Mucosa of rectum (tissue), 2 donors: ENCODE measurements around the gene SMG9.

Experiments used
- H3K27ac ChIP-seq, 2 donors: one replicate each; pipeline ENCODE4 v1.7.0; 2013; ENCODE audit warnings: inconsistent platforms in 2 of 2, low read depth in 2 of 2, low read length in 2 of 2
- H3K27me3 ChIP-seq, 2 donors: one replicate each; pipeline ENCODE4 v1.7.0; 2013; ENCODE audit warnings: low read length in 2 of 2; ENCODE audit not compliant: control insufficient read depth in 2 of 2, insufficient read depth in 2 of 2
- H3K36me3 ChIP-seq, 2 donors: one replicate each; pipeline ENCODE4 v1.7.0; 2013; ENCODE audit warnings: low read length in 2 of 2; ENCODE audit not compliant: control insufficient read depth in 2 of 2, insufficient read depth in 2 of 2
- H3K4me1 ChIP-seq, 2 donors: one replicate each; pipeline ENCODE4 v1.7.0; 2013; ENCODE audit warnings: low read length in 2 of 2, mild to moderate bottlenecking in 1 of 2; ENCODE audit not compliant: control insufficient read depth in 2 of 2, insufficient read depth in 2 of 2
- H3K4me3 ChIP-seq, 2 donors: one replicate each; pipeline ENCODE4 v1.7.0; 2013; ENCODE audit warnings: low read length in 2 of 2
- H3K9ac ChIP-seq, 2 donors: one replicate each; pipeline ENCODE4 v1.7.0; 2013; ENCODE audit warnings: low read length in 2 of 2, low read depth in 1 of 2, mild to moderate bottlenecking in 1 of 2
- H3K9me3 ChIP-seq, 2 donors: one replicate each; pipeline ENCODE4 v1.7.0; 2013; ENCODE audit warnings: low read length in 2 of 2; ENCODE audit not compliant: control insufficient read depth in 2 of 2
- donor health status: healthy.
- donor health status: Normal muscosa, but diverticular disease.

SMG9 gene

DNA sequence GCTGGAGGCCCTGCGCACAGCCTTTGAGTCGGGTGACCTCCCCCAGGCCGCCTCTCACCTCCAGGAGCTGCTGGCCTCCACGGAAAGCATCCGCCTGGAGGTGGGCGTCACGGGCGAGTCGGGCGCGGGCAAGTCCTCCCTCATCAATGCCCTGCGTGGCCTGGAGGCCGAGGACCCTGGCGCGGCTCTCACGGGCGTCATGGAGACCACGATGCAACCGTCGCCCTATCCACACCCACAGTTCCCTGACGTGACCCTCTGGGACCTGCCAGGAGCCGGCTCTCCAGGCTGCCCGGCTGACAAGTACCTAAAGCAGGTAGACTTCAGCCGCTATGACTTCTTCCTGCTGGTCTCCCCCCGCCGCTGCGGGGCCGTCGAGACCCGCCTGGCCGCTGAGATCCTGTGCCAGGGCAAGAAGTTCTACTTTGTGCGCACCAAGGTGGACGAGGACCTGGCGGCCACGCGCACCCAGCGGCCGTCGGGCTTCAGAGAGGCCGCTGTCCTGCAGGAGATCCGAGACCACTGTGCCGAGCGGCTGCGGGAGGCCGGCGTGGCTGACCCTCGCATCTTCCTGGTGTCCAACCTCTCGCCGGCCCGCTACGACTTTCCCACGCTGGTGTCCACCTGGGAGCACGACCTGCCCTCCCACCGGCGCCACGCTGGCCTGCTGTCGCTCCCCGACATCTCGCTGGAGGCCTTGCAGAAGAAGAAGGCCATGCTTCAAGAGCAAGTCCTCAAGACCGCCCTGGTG is 36.0 kb downstream of the SMG9 start:
- H3K4me3 ChIP-seq, result no peak overlapping the region
- peaks cover under 1% of the 10 kb centered on the region in 2 donors for H3K4me1 ChIP-seq
- no peaks in the 10 kb centered on the region for H3K27me3 ChIP-seq
- H3K9me3 ChIP-seq, result no peaks in the 10 kb centered on the region
- H3K36me3 ChIP-seq, result no peaks in the 10 kb centered on the region
- H3K9ac ChIP-seq, result no peak overlapping the region
- H3K27ac ChIP-seq, result no peak overlapping the region

- H3K9ac ChIP-seq, result no peak within 1 kb of the TSS
- no peaks in the 10 kb centered on the region for H3K27me3 ChIP-seq
- no peaks in the 10 kb centered on the region for H3K9me3 ChIP-seq
- H3K4me1 ChIP-seq, result peaks cover 10 to 14% of the 10 kb centered on the region in 2 donors
- H3K36me3 ChIP-seq, result no peaks in the 10 kb centered on the region
- no peak within 1 kb of the TSS for H3K4me3 ChIP-seq
- no peak within 1 kb of the TSS for H3K27ac ChIP-seq
Observed at GRCh38 chr19:43715776-43716175, 39.0 kb downstream of the SMG9 start, which contains the start of gene IRGC. IRGC (plus strand) TSS chr19:43716076; CDS start chr19:43718559, 2,483 bp downstream.

DNA sequence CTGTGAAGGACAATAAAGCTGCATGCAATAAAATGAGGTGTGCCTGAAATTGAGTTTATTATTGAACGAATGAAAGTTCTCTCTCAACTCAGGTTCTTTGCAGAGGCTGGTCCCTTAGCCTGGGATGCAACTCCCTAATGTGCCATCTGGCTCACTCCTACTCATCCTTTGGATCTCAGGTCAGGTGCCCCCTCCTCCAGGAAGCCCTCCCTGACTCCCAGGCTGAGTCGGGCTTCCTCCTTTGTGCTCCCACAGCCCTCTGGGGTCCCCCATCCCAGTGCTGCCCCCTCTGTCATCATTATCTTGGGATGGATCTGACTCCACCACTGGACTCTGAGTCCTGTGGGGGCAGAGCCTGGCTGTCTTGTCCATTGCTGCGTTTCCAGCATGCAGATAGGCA is 41.6 kb downstream of the SMG9 start:
- Histone ChIP-seq H3K4me3 (no peak overlapping the region), H3K9me3 (peaks cover 0 to 4% of the 10 kb centered on the region in 2 donors), H3K9ac (no peak overlapping the region), H3K36me3 (no peaks in the 10 kb centered on the region), H3K27ac (no peak overlapping the region), H3K4me1 (peaks cover 10 to 14% of the 10 kb centered on the region in 2 donors), H3K27me3 (no peaks in the 10 kb centered on the region)

DNA sequence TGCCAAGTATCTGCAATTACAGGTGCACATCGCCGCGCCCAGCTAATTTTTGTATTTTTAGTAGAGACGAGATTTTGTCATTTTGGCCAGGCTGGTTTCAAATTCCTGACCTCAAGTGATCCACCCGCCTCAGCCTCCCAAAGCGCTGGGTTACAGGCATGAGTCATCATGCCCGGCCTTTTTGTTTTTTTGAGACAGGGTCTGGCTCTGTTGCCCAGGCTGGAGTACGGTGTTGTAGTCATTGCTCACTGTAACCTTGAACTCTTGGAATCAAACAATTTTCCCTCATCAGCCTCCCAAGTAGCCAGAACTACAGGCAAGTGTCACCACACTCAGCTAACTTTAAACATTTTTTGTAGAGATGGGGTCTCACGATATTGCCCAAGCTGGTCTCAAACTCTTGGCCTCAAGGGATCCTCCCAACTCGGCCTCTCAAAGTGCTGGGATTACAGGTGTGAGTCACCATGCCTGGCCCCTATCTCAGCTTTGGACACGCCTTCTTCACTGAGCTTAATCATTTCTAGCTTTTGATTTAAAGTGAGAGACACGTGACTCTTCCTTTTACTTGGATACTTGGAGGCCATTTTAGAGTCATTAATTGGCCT is 42.9 kb downstream of the SMG9 start:
- peaks cover 10 to 14% of the 10 kb centered on the region in 2 donors for H3K4me1 ChIP-seq
- no peak overlapping the region for H3K27ac ChIP-seq
- H3K9me3 ChIP-seq, result peaks cover 0 to 4% of the 10 kb centered on the region in 2 donors
- no peak overlapping the region for H3K9ac ChIP-seq
- H3K4me3 ChIP-seq, result no peak overlapping the region
- no peaks in the 10 kb centered on the region for H3K36me3 ChIP-seq
- no peaks in the 10 kb centered on the region for H3K27me3 ChIP-seq

- no peak overlapping the region for H3K9ac ChIP-seq
- no peaks in the 10 kb centered on the region for H3K27me3 ChIP-seq
- no peak overlapping the region for H3K4me3 ChIP-seq
- peaks cover 0 to 4% of the 10 kb centered on the region in 2 donors for H3K9me3 ChIP-seq
- H3K36me3 ChIP-seq, result no peaks in the 10 kb centered on the region
- H3K27ac ChIP-seq, result no peak overlapping the region
- H3K4me1 ChIP-seq, result peaks cover 8 to 16% of the 10 kb centered on the region in 2 donors
Observed at GRCh38 chr19:43708716-43709115, 46.0 kb downstream of the SMG9 start.

DNA sequence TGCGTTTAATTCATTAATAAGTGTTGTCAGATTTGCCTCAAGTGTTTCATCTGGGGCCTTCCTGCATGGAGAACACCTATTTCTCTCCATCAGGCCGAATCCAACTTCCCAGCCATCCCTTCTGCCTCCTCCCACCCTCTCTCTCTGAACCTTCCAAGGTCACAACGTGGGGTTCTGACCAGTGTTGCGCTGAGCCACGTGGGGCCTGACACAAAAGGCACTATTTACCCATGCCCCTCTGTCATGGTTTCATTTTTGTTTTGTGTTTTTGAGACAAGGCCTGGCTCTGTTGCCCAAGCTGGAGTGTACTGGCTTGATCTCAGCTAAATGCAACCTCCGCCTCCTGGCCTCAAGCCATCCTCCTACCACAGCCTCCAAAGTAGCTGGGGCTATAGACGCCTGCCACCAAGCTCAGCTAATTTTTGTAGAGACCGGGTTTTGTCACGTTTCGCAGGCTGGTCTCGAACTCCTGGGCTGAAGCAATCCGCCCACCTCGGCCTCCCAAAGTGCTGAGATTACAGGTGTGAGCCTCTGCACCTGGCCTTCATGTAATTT is 47.5 kb downstream of the SMG9 start:
- Histone ChIP-seq H3K9me3 (peaks cover 0 to 4% of the 10 kb centered on the region in 2 donors), H3K36me3 (no peaks in the 10 kb centered on the region), H3K27ac (no peak overlapping the region), H3K4me1 (peaks cover 0 to 4% of the 10 kb centered on the region in 2 donors), H3K9ac (no peak overlapping the region), H3K27me3 (no peaks in the 10 kb centered on the region), H3K4me3 (no peak overlapping the region)

- Histone ChIP-seq H3K4me1 (peaks cover 2 to 10% of the 10 kb centered on the region in 2 donors), H3K9ac (no peak overlapping the region), H3K27me3 (no peaks in the 10 kb centered on the region), H3K9me3 (peaks cover 0 to 4% of the 10 kb centered on the region in 2 donors), H3K4me3 (no peak overlapping the region), H3K36me3 (no peaks in the 10 kb centered on the region), H3K27ac (no peak overlapping the region)
Observed at GRCh38 chr19:43705729-43706128, 49.0 kb downstream of the SMG9 start.

DNA sequence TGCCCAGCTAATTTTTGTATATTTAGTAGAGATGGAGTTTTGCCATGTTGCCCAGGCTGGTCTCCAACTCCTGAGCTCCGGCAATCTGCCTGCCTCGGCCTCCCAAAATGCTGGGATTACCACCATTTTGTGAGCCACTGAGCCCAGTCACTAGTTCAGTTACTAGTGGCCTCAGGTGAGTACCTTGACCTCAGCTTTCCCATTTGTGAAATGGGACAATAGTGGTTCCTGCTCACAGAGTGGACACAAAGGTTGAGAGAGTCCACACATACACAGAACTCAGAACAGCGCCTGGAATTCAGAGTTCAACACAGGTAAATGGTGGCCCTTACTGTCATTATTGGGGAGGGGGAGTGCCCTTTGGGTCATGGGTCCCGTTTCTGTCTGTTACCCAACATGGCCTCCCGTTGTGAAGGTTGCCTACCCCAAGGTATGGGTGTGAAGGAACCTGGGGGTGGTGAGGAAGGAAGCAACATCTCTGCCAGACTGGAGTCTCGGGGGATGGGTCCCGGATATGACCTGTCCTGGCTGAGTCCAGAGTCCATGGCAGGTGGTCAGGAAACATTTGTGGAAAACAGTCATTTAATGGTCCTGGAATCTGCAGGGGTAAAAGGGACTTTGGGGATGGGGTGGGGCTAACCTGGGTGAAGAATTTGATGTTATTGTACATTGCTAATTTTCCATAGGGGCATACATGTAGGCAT is 50.6 kb downstream of the SMG9 start:
- Histone ChIP-seq H3K4me3 (no peak overlapping the region), H3K9me3 (peaks cover 0 to 4% of the 10 kb centered on the region in 2 donors), H3K27ac (no peak overlapping the region), H3K4me1 (peaks cover 15 to 22% of the 10 kb centered on the region in 2 donors), H3K27me3 (peaks cover 0 to 2% of the 10 kb centered on the region in 2 donors), H3K9ac (no peak overlapping the region), H3K36me3 (no peaks in the 10 kb centered on the region)

DNA sequence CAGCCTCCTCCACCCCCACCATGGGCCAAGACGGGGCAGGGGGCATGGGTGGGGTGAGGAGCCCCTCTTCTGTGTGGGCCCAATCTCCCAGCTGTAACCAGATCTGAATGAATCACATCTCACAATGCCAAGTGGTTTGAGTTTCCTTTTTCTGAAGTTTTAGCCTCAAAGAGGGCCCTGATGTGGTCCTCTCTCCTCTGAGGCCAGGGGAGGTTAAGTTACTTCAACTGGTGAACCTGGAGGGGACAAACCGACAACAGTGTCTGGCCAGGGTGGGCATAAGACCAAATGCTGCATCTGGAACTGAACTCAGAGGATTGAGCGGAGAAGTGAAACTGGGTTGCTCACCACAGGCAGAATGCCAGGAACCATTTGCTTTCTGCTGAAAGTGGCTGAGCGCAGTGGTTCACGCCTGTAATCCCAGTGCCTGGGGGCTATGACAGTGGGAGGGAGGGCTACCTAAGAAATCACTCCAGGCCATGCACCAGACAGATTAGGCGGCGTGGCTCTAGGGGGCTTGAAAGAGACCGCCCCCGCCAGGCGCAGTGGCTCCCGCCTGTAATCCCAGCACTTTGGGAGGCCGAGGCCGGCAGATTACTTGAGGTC is 54.3 kb downstream of the SMG9 start:
- Histone ChIP-seq H3K9ac (peak overlapping the region in 1 of 2 donors; percentile 42), H3K4me3 (peak overlapping the region; percentile 41 to 71), H3K36me3 (no peaks in the 10 kb centered on the region), H3K27ac (peak overlapping the region; percentile 85), H3K9me3 (peaks cover 0 to 2% of the 10 kb centered on the region in 2 donors), H3K4me1 (peaks cover 15 to 22% of the 10 kb centered on the region in 2 donors), H3K27me3 (peaks cover 2% of the 10 kb centered on the region in 2 donors)
